ENCODE measurements around the gene IGSF9.

IGSF9 gene

GRCh38 chr1:159896546-159896930, 48.9 kb downstream of the IGSF9 start:
- Histone ChIP-seq H3K9me3 (ENCODE audit: insufficient read depth, low read length) (no peaks in the 10 kb centered on the region), H4K20me1 (ENCODE audit: low read depth, low read length) (no peaks in the 10 kb centered on the region), H3K36me3 (ENCODE audit: low read length) (no peaks in the 10 kb centered on the region), H3K4me3 (ENCODE audit: insufficient read depth, low read length, poor library complexity, severe bottlenecking) (no peak overlapping the region), H3K4me2 (ENCODE audit: low read depth, low read length, poor library complexity, severe bottlenecking) (no peak overlapping the region), H3K27ac (ENCODE audit: low read depth, low read length) (no peak overlapping the region), H3K9ac (ENCODE audit: low read length) (no peak overlapping the region), H3K79me2 (ENCODE audit: insufficient read depth, low read length) (no peaks in the 10 kb centered on the region), H3F3A (ENCODE audit: insufficient read depth) (no peaks in the 10 kb centered on the region), H2AFZ (ENCODE audit: low read depth, low read length, severe bottlenecking) (no peak overlapping the region), H3K9me2 (replicated peaks; ENCODE audit: insufficient read depth, low read length) (no peaks in the 10 kb centered on the region), H3K27me3 (ENCODE audit: low read length) (no peaks in the 10 kb centered on the region)
- TF ChIP-seq EZH2phosphoT487 (conservative IDR thresholded peaks at IDR 0.05; ENCODE audit: low read length) (no peak), CTCF (IDR thresholded peaks at IDR 0.05; ENCODE audit: insufficient read depth, low read length, poor library complexity, severe bottlenecking) (no peak)

GRCh38 chr1:159895836-159896545, 49.4 kb downstream of the IGSF9 start:
- TF ChIP-seq EZH2phosphoT487 (conservative IDR thresholded peaks at IDR 0.05; ENCODE audit: low read length) (no peak), CTCF (IDR thresholded peaks at IDR 0.05; ENCODE audit: insufficient read depth, low read length, poor library complexity, severe bottlenecking) (no peak)
- Histone ChIP-seq H3K79me2 (ENCODE audit: insufficient read depth, low read length) (no peaks in the 10 kb centered on the region), H3K27ac (ENCODE audit: low read depth, low read length) (no peak overlapping the region), H3K9me2 (replicated peaks; ENCODE audit: insufficient read depth, low read length) (no peaks in the 10 kb centered on the region), H3F3A (ENCODE audit: insufficient read depth) (no peaks in the 10 kb centered on the region), H2AFZ (ENCODE audit: low read depth, low read length, severe bottlenecking) (no peak overlapping the region), H3K4me3 (ENCODE audit: insufficient read depth, low read length, poor library complexity, severe bottlenecking) (no peak overlapping the region), H3K36me3 (ENCODE audit: low read length) (no peaks in the 10 kb centered on the region), H4K20me1 (ENCODE audit: low read depth, low read length) (no peaks in the 10 kb centered on the region), H3K9ac (ENCODE audit: low read length) (no peak overlapping the region), H3K9me3 (ENCODE audit: insufficient read depth, low read length) (no peaks in the 10 kb centered on the region), H3K4me2 (ENCODE audit: low read depth, low read length, poor library complexity, severe bottlenecking) (no peak overlapping the region), H3K27me3 (ENCODE audit: low read length) (no peaks in the 10 kb centered on the region)

GRCh38 chr1:159895286-159895685, 50.1 kb downstream of the IGSF9 start:
- Histone ChIP-seq H3K9me3 (ENCODE audit: insufficient read depth, low read length) (no peaks in the 10 kb centered on the region), H3K27ac (ENCODE audit: low read depth, low read length) (no peak overlapping the region), H3K9ac (ENCODE audit: low read length) (no peak overlapping the region), H3K4me3 (ENCODE audit: insufficient read depth, low read length, poor library complexity, severe bottlenecking) (no peak overlapping the region), H2AFZ (ENCODE audit: low read depth, low read length, severe bottlenecking) (no peak overlapping the region), H3K36me3 (ENCODE audit: low read length) (no peaks in the 10 kb centered on the region), H3K27me3 (ENCODE audit: low read length) (no peaks in the 10 kb centered on the region), H3K9me2 (replicated peaks; ENCODE audit: insufficient read depth, low read length) (no peaks in the 10 kb centered on the region), H3F3A (ENCODE audit: insufficient read depth) (no peaks in the 10 kb centered on the region), H4K20me1 (ENCODE audit: low read depth, low read length) (no peaks in the 10 kb centered on the region), H3K79me2 (ENCODE audit: insufficient read depth, low read length) (no peaks in the 10 kb centered on the region), H3K4me2 (ENCODE audit: low read depth, low read length, poor library complexity, severe bottlenecking) (no peak overlapping the region)
- TF ChIP-seq EZH2phosphoT487 (conservative IDR thresholded peaks at IDR 0.05; ENCODE audit: low read length) (no peak), CTCF (IDR thresholded peaks at IDR 0.05; ENCODE audit: insufficient read depth, low read length, poor library complexity, severe bottlenecking) (no peak)

Data from SU-DHL-6 (cell line).